ACC112 (cell line): ENCODE measurements around the gene SLC25A21.
A peak's percentile ranks its signal among the peaks of the same experiment; 100 is the strongest.

ENCODE experiments used
- H2AFZ ChIP-seq: fragments of 200-600 bp; sonication (generic); one replicate; pipeline ENCODE4 v1.6.0; 2017; ENCODE audit warnings: antibody characterized with exemption, low read length; ENCODE audit not compliant: unreplicated experiment
- H3K27ac ChIP-seq: fragments of 200-600 bp; sonication (generic); 2 replicates; pipeline ENCODE4 v1.5.1; 2014; ENCODE audit warnings: low read depth, mild to moderate bottlenecking, antibody characterized with exemption, low read length, moderate library complexity
- H3K27me3 ChIP-seq: fragments of 200-600 bp; sonication (generic); 2 replicates; pipeline ENCODE4 v1.6.1; 2014; ENCODE audit warnings: mild to moderate bottlenecking, antibody characterized with exemption, low read length, moderate library complexity, mixed read lengths; ENCODE audit not compliant: insufficient read depth
- H3K36me3 ChIP-seq: fragments of 200-600 bp; sonication (generic); 2 replicates; pipeline ENCODE4 v1.6.1; 2016; ENCODE audit warnings: mild to moderate bottlenecking, antibody characterized with exemption, low read length, moderate library complexity, mixed read lengths; ENCODE audit not compliant: insufficient read depth
- H3K4me1 ChIP-seq: fragments of 200-600 bp; sonication (generic); one replicate; pipeline ENCODE4 v1.6.1; 2016; ENCODE audit warnings: low read length, mixed read lengths; ENCODE audit not compliant: insufficient read depth, unreplicated experiment, control insufficient read depth
- H3K4me3 ChIP-seq: fragments of 200-600 bp; sonication (generic); 2 replicates; pipeline ENCODE4 v1.5.1; 2014; ENCODE audit warnings: mild to moderate bottlenecking, low read depth, low read length
- H3K79me2 ChIP-seq: fragments of 200-600 bp; sonication (generic); one replicate; pipeline ENCODE4 v1.6.0; 2016; ENCODE audit warnings: low read length; ENCODE audit not compliant: control insufficient read depth, unreplicated experiment, insufficient read depth

SLC25A21 gene

GRCh38 chr14:36690311-36691040 lies 481.9 kb downstream of the SLC25A21 start:
- peaks cover 6% of the 10 kb centered on the region; the same call in 1 of the 2 replicates for H3K27me3 ChIP-seq
- H3K4me1 ChIP-seq, result peaks cover 8% of the 10 kb centered on the region
- H2AFZ ChIP-seq, result no peak overlapping the region
- H3K4me3 ChIP-seq, result no peak overlapping the region; the same call in 1 of the 2 replicates
- no peaks in the 10 kb centered on the region for H3K36me3 ChIP-seq
- H3K79me2 ChIP-seq, result no peaks in the 10 kb centered on the region
- no peak overlapping the region for H3K27ac ChIP-seq

GRCh38 chr14:36684946-36685345 lies 487.5 kb downstream of the SLC25A21 start:
- Histone ChIP-seq H3K27me3 (peaks cover 14% of the 10 kb centered on the region; the same call in 1 of the 2 replicates), H3K4me3 (no peak overlapping the region), H3K4me1 (no peaks in the 10 kb centered on the region), H3K36me3 (no peaks in the 10 kb centered on the region), H3K79me2 (no peaks in the 10 kb centered on the region), H2AFZ (no peak overlapping the region), H3K27ac (no peak overlapping the region)

- peaks cover 16% of the 10 kb centered on the region; the same call in 1 of the 2 replicates for H3K27me3 ChIP-seq
- no peak overlapping the region for H3K27ac ChIP-seq
- no peak overlapping the region for H2AFZ ChIP-seq
- no peaks in the 10 kb centered on the region for H3K4me1 ChIP-seq
- H3K4me3 ChIP-seq, result no peak overlapping the region
- H3K36me3 ChIP-seq, result no peaks in the 10 kb centered on the region
- no peaks in the 10 kb centered on the region for H3K79me2 ChIP-seq
These were observed 489.2 kb downstream of the SLC25A21 start for GRCh38 chr14:36683083-36683724.

GRCh38 chr14:36682338-36682737 lies 490.1 kb downstream of the SLC25A21 start:
- no peaks in the 10 kb centered on the region for H3K4me1 ChIP-seq
- H2AFZ ChIP-seq, result no peak overlapping the region
- no peaks in the 10 kb centered on the region for H3K79me2 ChIP-seq
- no peak overlapping the region for H3K4me3 ChIP-seq
- H3K27ac ChIP-seq, result no peak overlapping the region
- no peaks in the 10 kb centered on the region for H3K36me3 ChIP-seq
- H3K27me3 ChIP-seq, result peaks cover 25% of the 10 kb centered on the region; the same call in 1 of the 2 replicates

GRCh38 chr14:36676236-36676635 lies 496.2 kb downstream of the SLC25A21 start:
- H2AFZ ChIP-seq, result no peak overlapping the region
- H3K79me2 ChIP-seq, result no peaks in the 10 kb centered on the region
- H3K36me3 ChIP-seq, result no peaks in the 10 kb centered on the region
- no peak overlapping the region for H3K4me3 ChIP-seq
- no peaks in the 10 kb centered on the region for H3K4me1 ChIP-seq
- no peak overlapping the region for H3K27ac ChIP-seq
- H3K27me3 ChIP-seq, result peaks cover 43% of the 10 kb centered on the region

- H2AFZ ChIP-seq, result peak overlapping the region; percentile 39
- H3K79me2 ChIP-seq, result no peaks in the 10 kb centered on the region
- peaks cover 48% of the 10 kb centered on the region for H3K27me3 ChIP-seq
- H3K4me1 ChIP-seq, result no peaks in the 10 kb centered on the region
- H3K27ac ChIP-seq, result no peak overlapping the region
- H3K4me3 ChIP-seq, result 0 out of 2 replicates have a peak overlapping the region, but pooled peaks have one; percentile 38
- no peaks in the 10 kb centered on the region for H3K36me3 ChIP-seq
These were observed 496.8 kb downstream of the SLC25A21 start for GRCh38 chr14:36675581-36675980.

- no peak overlapping the region for H2AFZ ChIP-seq
- peaks cover 48% of the 10 kb centered on the region for H3K27me3 ChIP-seq
- no peaks in the 10 kb centered on the region for H3K79me2 ChIP-seq
- H3K4me3 ChIP-seq, result no peak overlapping the region
- no peaks in the 10 kb centered on the region for H3K4me1 ChIP-seq
- H3K36me3 ChIP-seq, result no peaks in the 10 kb centered on the region
- no peak overlapping the region for H3K27ac ChIP-seq
These were observed 497.7 kb downstream of the SLC25A21 start for GRCh38 chr14:36674659-36675058.

GRCh38 chr14:36672095-36672494 lies 500.3 kb downstream of the SLC25A21 start:
- Histone ChIP-seq H3K79me2 (no peaks in the 10 kb centered on the region), H3K27me3 (peaks cover 45% of the 10 kb centered on the region), H2AFZ (no peak overlapping the region), H3K4me1 (peaks cover 5% of the 10 kb centered on the region), H3K36me3 (no peaks in the 10 kb centered on the region), H3K27ac (no peak overlapping the region), H3K4me3 (no peak overlapping the region)

- Histone ChIP-seq H3K27me3 (peaks cover 48% of the 10 kb centered on the region), H3K79me2 (no peaks in the 10 kb centered on the region), H3K27ac (no peak overlapping the region)
These were observed 501.3 kb downstream of the SLC25A21 start for GRCh38 chr14:36671149-36671548.

GRCh38 chr14:36667679-36668078 lies 504.7 kb downstream of the SLC25A21 start:
- H3K79me2 ChIP-seq, result no peaks in the 10 kb centered on the region
- H3K27ac ChIP-seq, result no peak overlapping the region
- peaks cover 73% of the 10 kb centered on the region for H3K27me3 ChIP-seq
- no peaks in the 10 kb centered on the region for H3K36me3 ChIP-seq
- peaks cover 13% of the 10 kb centered on the region for H3K4me1 ChIP-seq
- H3K4me3 ChIP-seq, result no peak overlapping the region
- no peak overlapping the region for H2AFZ ChIP-seq

More at GRCh38 chr14:36671149-36671548, 501.3 kb downstream of the SLC25A21 start:
- Histone ChIP-seq H3K36me3 (no peaks in the 10 kb centered on the region), H2AFZ (no peak overlapping the region), H3K4me1 (peaks cover 9% of the 10 kb centered on the region), H3K4me3 (no peak overlapping the region)
